ENCODE results near the gene THADA.

The THADA gene

GRCh38 chr2:43511199-43511598 is 84.6 kb downstream of the THADA start:
- in situ Hi-C loops (cut with HindIII; ENCODE audit: low sequenced_read_pairs): no loop called here

GRCh38 chr2:43509886-43510285 is 86.0 kb downstream of the THADA start:
- in situ Hi-C loops (cut with HindIII; ENCODE audit: low sequenced_read_pairs): no loop called here

GRCh38 chr2:43508209-43508608 is 87.6 kb downstream of the THADA start:
- in situ Hi-C loops (cut with HindIII; ENCODE audit: low sequenced_read_pairs): no loop called here

- in situ Hi-C loops (cut with HindIII; ENCODE audit: low sequenced_read_pairs): no loop called here
Measured at GRCh38 chr2:43507137-43507536, 88.7 kb downstream of the THADA start.

- in situ Hi-C loops (cut with HindIII; ENCODE audit: low sequenced_read_pairs): no loop called here
Measured at GRCh38 chr2:43495727-43496126, 100.1 kb downstream of the THADA start.

GRCh38 chr2:43493954-43494353 is 101.9 kb downstream of the THADA start:
- in situ Hi-C loops (cut with HindIII; ENCODE audit: low sequenced_read_pairs): no loop called here

GRCh38 chr2:43491065-43491639 is 104.7 kb downstream of the THADA start:
- in situ Hi-C loops (cut with HindIII; ENCODE audit: low sequenced_read_pairs): no loop called here

GRCh38 chr2:43490252-43490786 is 105.5 kb downstream of the THADA start:
- in situ Hi-C loops (cut with HindIII; ENCODE audit: low sequenced_read_pairs): no loop called here

- in situ Hi-C loops (cut with HindIII; ENCODE audit: low sequenced_read_pairs): no loop called here
Measured at GRCh38 chr2:43488737-43489136, 107.1 kb downstream of the THADA start.

GRCh38 chr2:43486603-43487002 is 109.2 kb downstream of the THADA start:
- in situ Hi-C loops (cut with HindIII; ENCODE audit: low sequenced_read_pairs): no loop called here

GRCh38 chr2:43484323-43484930 is 111.4 kb downstream of the THADA start:
- in situ Hi-C loops (cut with HindIII; ENCODE audit: low sequenced_read_pairs): loop anchor here (5.0 kb wide), 2 partner anchors 542 to 647 kb away; no protein-coding TSS in a partner anchor

GRCh38 chr2:43482961-43483360 is 112.9 kb downstream of the THADA start:
- in situ Hi-C loops (cut with HindIII; ENCODE audit: low sequenced_read_pairs): loop anchor here (5.0 kb wide), 2 partner anchors 541 to 646 kb away; no protein-coding TSS in a partner anchor

GRCh38 chr2:43481927-43482542 is 113.8 kb downstream of the THADA start:
- in situ Hi-C loops (cut with HindIII; ENCODE audit: low sequenced_read_pairs): loop anchor here (5.0 kb wide), 2 partner anchors 540 to 645 kb away; no protein-coding TSS in a partner anchor

GRCh38 chr2:43480874-43481273 is 115.0 kb downstream of the THADA start:
- in situ Hi-C loops (cut with HindIII; ENCODE audit: low sequenced_read_pairs): loop anchor here (5.0 kb wide), 2 partner anchors 539 to 644 kb away; no protein-coding TSS in a partner anchor

GRCh38 chr2:43478412-43479086 is 117.3 kb downstream of the THADA start:
- in situ Hi-C loops (cut with HindIII; ENCODE audit: low sequenced_read_pairs): no loop called here

- in situ Hi-C loops (cut with HindIII; ENCODE audit: low sequenced_read_pairs): no loop called here
Measured at GRCh38 chr2:43475922-43476321, 119.9 kb downstream of the THADA start.

- in situ Hi-C loops (cut with HindIII; ENCODE audit: low sequenced_read_pairs): no loop called here
Measured at GRCh38 chr2:43475137-43475846, 120.5 kb downstream of the THADA start.

GRCh38 chr2:43474273-43474672 is 121.6 kb downstream of the THADA start:
- in situ Hi-C loops (cut with HindIII; ENCODE audit: low sequenced_read_pairs): no loop called here

- in situ Hi-C loops (cut with HindIII; ENCODE audit: low sequenced_read_pairs): no loop called here
Measured at GRCh38 chr2:43473767-43474166, 122.1 kb downstream of the THADA start.

GRCh38 chr2:43472527-43473194 is 123.2 kb downstream of the THADA start:
- in situ Hi-C loops (cut with HindIII; ENCODE audit: low sequenced_read_pairs): no loop called here

All from endothelial cell of hepatic sinusoid (primary cell).